ENCODE data around the gene SYCE1L. TPM values are rescaled to one million over a fixed set of nuclear protein-coding genes. Genes with fewer than 3 reads are reported as not detected.
A peak's percentile ranks its signal among the peaks of the same experiment; 100 is the strongest.
"Not testable (repeated sequence)": the region's sequence is repeated elsewhere in the genome, so short reads cannot be mapped to it uniquely, and the experiment has no call there.

Gene SYCE1L
- total RNA-seq, 1 experiment from 2014 or later = 18.5 TPM

DNA sequence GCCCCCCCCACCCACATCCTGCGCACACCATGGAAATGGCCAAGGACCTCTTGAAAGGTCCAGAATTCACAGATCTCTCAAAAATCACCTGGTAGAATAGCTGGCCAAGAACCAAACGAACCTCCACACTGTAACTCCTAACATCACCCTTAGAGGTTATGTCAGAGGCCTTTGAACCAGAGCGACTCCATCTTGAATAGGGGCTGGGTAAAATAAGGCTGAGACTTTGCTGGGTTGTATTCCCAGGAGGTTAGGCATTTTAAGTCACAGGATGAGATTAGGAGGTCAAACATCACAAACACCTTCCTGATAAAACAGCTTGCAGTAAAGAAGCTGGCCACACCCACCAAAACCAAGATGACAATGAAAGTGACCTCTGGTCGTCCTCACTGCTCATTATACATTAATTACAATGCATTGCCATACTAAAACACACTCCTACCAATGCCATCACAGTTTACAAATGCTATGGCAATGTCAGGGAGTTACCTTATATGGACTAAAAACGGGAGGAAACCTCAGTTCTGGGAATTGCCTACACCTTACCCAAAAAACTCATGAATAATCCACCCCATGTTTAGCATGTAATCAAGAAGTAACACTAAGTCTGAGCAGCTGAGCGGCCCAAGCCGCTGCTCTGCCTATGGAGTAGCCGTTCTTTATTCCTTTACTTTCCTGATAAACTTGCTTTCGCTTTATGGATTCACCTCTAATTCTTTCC is 34.8 kb downstream of the SYCE1L start:
- in situ Hi-C loops (cut with HindIII; ENCODE audit: low pct_unique_long_range_greater_than_20kb, low sequenced_read_pairs) = no loop called here
- DNase-seq (ENCODE audit: low read depth) = no peak

DNA sequence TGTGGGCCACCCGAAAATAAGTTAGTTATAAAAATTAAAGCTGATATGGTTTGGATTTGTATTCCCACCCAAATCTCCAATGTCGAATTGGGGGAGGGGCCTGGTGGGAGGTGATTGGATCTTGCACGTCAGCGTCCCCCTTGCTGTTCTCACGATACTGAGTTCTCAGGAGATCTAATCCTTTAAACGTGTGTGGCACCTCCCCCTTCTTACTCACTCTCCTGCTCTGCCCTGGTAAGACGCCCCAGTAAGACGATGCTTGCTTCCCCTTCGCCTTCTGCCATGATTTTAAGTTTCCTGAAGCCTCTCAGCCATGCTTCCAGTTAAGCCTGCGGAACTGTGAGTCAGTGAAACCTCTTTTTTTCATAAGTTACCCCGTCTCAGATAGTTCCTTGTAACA is 35.4 kb downstream of the SYCE1L start:
- no peak for DNase-seq (ENCODE audit: low read depth)
- in situ Hi-C loops (cut with HindIII; ENCODE audit: low pct_unique_long_range_greater_than_20kb, low sequenced_read_pairs) = no loop called here

DNA sequence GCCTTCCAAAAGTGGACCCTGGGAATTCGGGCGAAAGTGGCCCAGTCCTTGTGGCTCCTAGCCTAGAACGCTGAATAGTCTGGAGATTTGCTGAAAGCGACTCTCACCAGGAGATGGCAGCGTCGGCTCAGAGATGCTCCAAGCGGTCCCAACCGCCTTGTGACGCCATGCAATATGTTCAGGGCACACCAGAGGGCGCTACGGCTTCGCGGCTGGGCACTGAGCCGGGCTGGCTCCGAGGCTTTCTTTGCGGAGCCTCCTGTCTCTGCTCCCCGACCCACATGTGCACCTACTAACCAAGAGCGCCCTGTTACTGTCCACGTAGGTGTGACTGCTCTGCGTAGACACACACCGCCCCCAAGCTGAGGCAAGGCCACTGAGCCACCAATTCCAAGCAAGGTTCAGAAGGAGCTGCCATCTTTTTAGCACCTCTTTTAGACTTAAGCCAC is 36.9 kb downstream of the SYCE1L start:
- in situ Hi-C loops (cut with HindIII; ENCODE audit: low pct_unique_long_range_greater_than_20kb, low sequenced_read_pairs) = no loop called here
- DNase-seq (ENCODE audit: low read depth) = peak; percentile 75

DNA sequence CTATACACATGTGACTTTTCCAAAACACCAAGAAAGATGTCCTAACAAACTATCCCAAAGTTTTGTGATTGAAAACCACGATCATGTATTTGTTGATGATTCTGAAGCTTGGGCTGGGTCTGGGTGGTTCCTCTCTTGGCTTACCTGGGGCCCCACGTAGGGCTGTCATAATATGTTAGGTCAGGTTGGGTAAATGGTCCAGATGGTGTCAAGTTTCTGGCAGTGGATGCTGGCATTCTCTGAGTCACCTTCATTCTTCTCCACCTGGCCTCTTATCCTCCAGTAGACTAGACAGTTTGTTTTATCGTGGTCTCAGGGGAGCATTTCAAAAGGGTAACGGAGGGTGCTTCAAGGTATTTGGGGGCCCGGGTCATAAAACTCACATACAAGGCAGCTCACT is 39.4 kb downstream of the SYCE1L start:
- in situ Hi-C loops (cut with HindIII; ENCODE audit: low pct_unique_long_range_greater_than_20kb, low sequenced_read_pairs) = no loop called here
- no peak for DNase-seq (ENCODE audit: low read depth)

DNA sequence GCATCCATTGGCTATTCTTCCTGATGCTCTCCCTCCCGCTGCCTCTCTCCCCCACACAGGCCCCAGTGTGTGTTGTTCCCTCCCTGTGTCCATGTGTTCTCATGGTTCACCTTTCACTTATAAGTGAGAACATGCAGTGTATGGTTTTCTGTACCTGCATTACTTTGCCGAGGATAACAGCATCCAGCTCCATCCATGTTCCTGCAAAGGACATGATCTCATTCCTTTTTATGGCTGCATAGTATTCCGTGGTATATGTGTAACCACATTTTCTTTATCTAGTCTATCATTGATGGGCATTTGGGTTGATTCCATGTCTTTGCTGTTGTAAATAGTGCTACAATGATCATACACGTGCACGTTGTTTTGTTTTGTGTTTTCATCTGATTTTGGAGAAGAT is 43.3 kb downstream of the SYCE1L start:
- DNase-seq (ENCODE audit: low read depth); in situ Hi-C loops (cut with HindIII; ENCODE audit: low pct_unique_long_range_greater_than_20kb, low sequenced_read_pairs): not testable (repeated sequence)

DNA sequence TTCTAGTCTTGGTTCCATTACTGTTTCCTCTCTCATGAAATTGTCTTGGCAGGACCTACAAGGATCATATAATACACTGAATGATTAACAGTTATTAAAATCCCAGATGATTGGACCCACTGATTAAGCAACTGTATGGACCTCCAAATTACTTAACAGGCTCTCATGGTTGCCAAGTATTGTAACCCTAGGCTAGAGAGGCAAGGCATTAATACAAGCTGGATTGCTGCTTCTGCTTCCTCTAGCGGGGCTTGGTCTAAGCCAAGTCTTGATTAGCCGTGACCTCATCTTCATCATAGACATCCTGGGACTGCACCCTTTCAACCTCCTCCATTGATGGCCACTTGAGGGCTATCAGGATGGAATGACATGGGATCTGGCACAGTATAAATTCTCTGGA is 46.9 kb downstream of the SYCE1L start:
- no peak for DNase-seq (ENCODE audit: low read depth)
- in situ Hi-C loops (cut with HindIII; ENCODE audit: low pct_unique_long_range_greater_than_20kb, low sequenced_read_pairs) = no loop called here

DNA sequence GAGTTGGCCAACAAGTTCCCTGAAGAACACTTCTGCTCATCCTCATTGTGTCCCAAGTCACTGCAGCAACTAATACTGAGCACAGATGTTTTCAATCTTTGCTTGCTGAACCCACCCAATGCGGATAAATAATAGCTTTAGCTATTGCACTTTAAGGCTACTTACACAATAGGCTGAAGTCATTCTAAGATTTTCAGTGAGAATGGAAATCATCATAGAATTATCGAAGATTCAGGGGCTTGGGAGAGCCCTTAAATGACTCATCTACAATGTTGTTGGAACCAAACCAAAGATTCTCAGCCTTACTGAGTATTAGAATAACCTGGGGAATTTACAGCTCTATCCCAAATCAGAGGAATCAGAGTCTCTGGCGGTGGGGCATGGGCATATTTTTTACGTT is 51.2 kb downstream of the SYCE1L start:
- DNase-seq (ENCODE audit: low read depth) = no peak
- in situ Hi-C loops (cut with HindIII; ENCODE audit: low pct_unique_long_range_greater_than_20kb, low sequenced_read_pairs) = no loop called here

Other genes starting within 250 kb of the SYCE1L start
- 2.5 and 4.3 TPM in 2 replicates for gene MON1B, start 8.2 kb upstream of the SYCE1L start, total RNA-seq (2014; rRNA removed; shearing (Covaris generic); ENCODE audit: low replicate concordance)
- gene ADAMTS18, start 235.6 kb downstream of the SYCE1L start, total RNA-seq (2014; rRNA removed; shearing (Covaris generic); ENCODE audit: low replicate concordance) = not detected in 2 replicates